ENCODE results near the gene SLC37A1.
A peak's percentile ranks its signal among the peaks of the same experiment; 100 is the strongest.

The SLC37A1 gene

GRCh38 chr21:42565206-42565810, 51.7 kb downstream of the SLC37A1 start:
- no peak for DNase-seq

- no peak for DNase-seq
These were observed 52.4 kb downstream of the SLC37A1 start for GRCh38 chr21:42565886-42566523.

- no peak for DNase-seq
These were observed 53.0 kb downstream of the SLC37A1 start for GRCh38 chr21:42566524-42567213.

GRCh38 chr21:42567214-42567555, 53.5 kb downstream of the SLC37A1 start:
- DNase-seq = no peak

- DNase-seq = no peak
These were observed 54.2 kb downstream of the SLC37A1 start for GRCh38 chr21:42567861-42568260.

GRCh38 chr21:42568376-42568775, 54.7 kb downstream of the SLC37A1 start:
- no peak for DNase-seq

- no peak for DNase-seq
These were observed 55.4 kb downstream of the SLC37A1 start for GRCh38 chr21:42568866-42569731.

- no peak for DNase-seq
These were observed 56.2 kb downstream of the SLC37A1 start for GRCh38 chr21:42569732-42570301.

- no peak for DNase-seq
These were observed 56.7 kb downstream of the SLC37A1 start for GRCh38 chr21:42570362-42570761.

- DNase-seq = peak; percentile 43
These were observed 57.3 kb downstream of the SLC37A1 start for GRCh38 chr21:42570841-42571387.

- no peak for DNase-seq
These were observed 57.9 kb downstream of the SLC37A1 start for GRCh38 chr21:42571391-42572150.

- DNase-seq = no peak
These were observed 59.3 kb downstream of the SLC37A1 start for GRCh38 chr21:42572906-42573495.

GRCh38 chr21:42574234-42575027, 60.8 kb downstream of the SLC37A1 start:
- no peak for DNase-seq

GRCh38 chr21:42575111-42575510, 61.5 kb downstream of the SLC37A1 start:
- DNase-seq = no peak

GRCh38 chr21:42576639-42577038, 63.0 kb downstream of the SLC37A1 start:
- DNase-seq = no peak

- no peak for DNase-seq
These were observed 64.4 kb downstream of the SLC37A1 start for GRCh38 chr21:42578034-42578433.

GRCh38 chr21:42578761-42579415, 65.2 kb downstream of the SLC37A1 start:
- no peak for DNase-seq

- no peak for DNase-seq
These were observed 65.9 kb downstream of the SLC37A1 start for GRCh38 chr21:42579456-42580075.

- no peak for DNase-seq
These were observed 66.6 kb downstream of the SLC37A1 start for GRCh38 chr21:42580076-42580792.

All from midbrain (tissue), 1 donor.